Suprapubic skin (tissue), 3 donors: ENCODE results near the gene MED26.

ENCODE experiments used
- POLR2A ChIP-seq, 2 donors: fragments of 450-650 bp; IDR thresholded peaks; one replicate each; pipeline ENCODE4 v1.6.1; 2017; ENCODE audit warnings: antibody characterized with exemption in 2 of 2, mild to moderate bottlenecking in 2 of 2, moderate library complexity in 2 of 2
- TF ChIP-seq, protein P1 (sequence below), 2 donors: fragments of 200-600 bp in 1 of 2; fragments of 450-650 bp in 1 of 2; sonication (generic) in 1 of 2; IDR thresholded peaks; one replicate each; pipeline ENCODE4 v1.5.1; 2016 to 2019; ENCODE audit warnings: antibody characterized with exemption in 2 of 2, mild to moderate bottlenecking in 1 of 2, moderate library complexity in 1 of 2

- TF ChIP-seq, protein P1, sequence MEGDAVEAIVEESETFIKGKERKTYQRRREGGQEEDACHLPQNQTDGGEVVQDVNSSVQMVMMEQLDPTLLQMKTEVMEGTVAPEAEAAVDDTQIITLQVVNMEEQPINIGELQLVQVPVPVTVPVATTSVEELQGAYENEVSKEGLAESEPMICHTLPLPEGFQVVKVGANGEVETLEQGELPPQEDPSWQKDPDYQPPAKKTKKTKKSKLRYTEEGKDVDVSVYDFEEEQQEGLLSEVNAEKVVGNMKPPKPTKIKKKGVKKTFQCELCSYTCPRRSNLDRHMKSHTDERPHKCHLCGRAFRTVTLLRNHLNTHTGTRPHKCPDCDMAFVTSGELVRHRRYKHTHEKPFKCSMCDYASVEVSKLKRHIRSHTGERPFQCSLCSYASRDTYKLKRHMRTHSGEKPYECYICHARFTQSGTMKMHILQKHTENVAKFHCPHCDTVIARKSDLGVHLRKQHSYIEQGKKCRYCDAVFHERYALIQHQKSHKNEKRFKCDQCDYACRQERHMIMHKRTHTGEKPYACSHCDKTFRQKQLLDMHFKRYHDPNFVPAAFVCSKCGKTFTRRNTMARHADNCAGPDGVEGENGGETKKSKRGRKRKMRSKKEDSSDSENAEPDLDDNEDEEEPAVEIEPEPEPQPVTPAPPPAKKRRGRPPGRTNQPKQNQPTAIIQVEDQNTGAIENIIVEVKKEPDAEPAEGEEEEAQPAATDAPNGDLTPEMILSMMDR (IDR thresholded peaks at IDR 0.05) = no peak
- no peak for TF ChIP-seq POLR2A (IDR thresholded peaks at IDR 0.05)
Measured at GRCh38 chr19:16591803-16592556, 36.0 kb downstream of the MED26 start.
